Mesothelial cell of epicardium (in vitro differentiated cells): ENCODE measurements around the gene ADCY2. TPM values are rescaled to one million over a fixed set of nuclear protein-coding genes. Genes with fewer than 3 reads are reported as not detected.
A peak's percentile ranks its signal among the peaks of the same experiment; 100 is the strongest.

ENCODE experiments used
- DNase-seq, 2 experiments: peaks; one replicate each; pipeline ENCODE4 v3.0.0; 2021; ENCODE audit warnings: low spot score in 2 of 2; ENCODE audit not compliant: unreplicated experiment in 2 of 2
- H3K27ac Mint-ChIP-seq: 2 replicates; pipeline ENCODE4 v1.8.0; 2021; ENCODE audit warnings: mixed read lengths
- H3K27me3 Mint-ChIP-seq: 2 replicates; pipeline ENCODE4 v1.8.0; 2021; ENCODE audit warnings: low read depth, mixed read lengths
- H3K36me3 Mint-ChIP-seq: 2 replicates; pipeline ENCODE4 v1.8.0; 2021; ENCODE audit warnings: mixed read lengths
- H3K4me1 Mint-ChIP-seq: 2 replicates; pipeline ENCODE4 v1.8.0; 2021; ENCODE audit warnings: mixed read lengths
- H3K4me3 Mint-ChIP-seq: 2 replicates; pipeline ENCODE4 v1.8.0; 2021; ENCODE audit warnings: mild to moderate bottlenecking, moderate library complexity, mixed read lengths
- H3K9me3 Mint-ChIP-seq: 2 replicates; pipeline ENCODE4 v1.8.0; 2021; ENCODE audit warnings: mixed read lengths
- CTCF ChIP-seq: fragments of 200-600 bp; sonication (generic); IDR thresholded peaks from one replicate; pipeline ENCODE4 v1.5.0; 2021; ENCODE audit warnings: antibody characterized with exemption; ENCODE audit not compliant: unreplicated experiment
- total RNA-seq: library from RNA; stranded (reverse); gene quantifications from 3 replicates; pipeline ENCODE4 v1.2.1, GENCODE V29; 2021

ADCY2 gene
- total RNA-seq, 1 donor from 2014 or later, result 3.0 TPM

DNA sequence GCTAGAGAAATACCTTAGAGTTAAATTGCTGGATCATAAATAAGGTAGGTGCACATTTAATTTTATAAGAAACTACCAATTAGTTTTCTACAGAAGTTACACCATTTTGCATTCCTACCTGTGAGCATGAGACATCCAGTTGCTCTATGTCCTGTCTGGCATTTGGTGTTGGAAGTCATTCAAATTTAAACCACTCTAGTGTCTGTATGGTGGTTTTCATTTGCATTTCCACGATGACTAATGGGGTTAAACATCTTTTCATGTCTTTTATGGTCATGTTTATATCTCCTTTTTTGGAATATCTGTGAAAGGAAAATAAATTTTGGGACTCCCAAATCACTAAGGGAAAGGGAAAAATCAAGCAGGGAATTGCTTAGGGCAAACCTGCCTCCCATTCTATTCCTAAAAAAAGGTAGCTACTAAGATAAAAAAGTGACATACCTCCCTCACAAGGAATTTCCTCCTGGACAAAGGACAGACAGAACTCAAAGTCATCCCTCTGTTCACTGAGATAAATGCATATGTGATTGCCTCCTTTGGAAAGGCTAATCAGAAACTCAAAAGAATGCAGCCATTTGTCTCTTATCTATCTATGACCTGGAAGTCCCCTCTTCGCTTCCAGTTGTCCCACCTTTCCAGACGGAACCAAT lies 31.6 kb upstream of the ADCY2 start:
- Mint-ChIP-seq H3K36me3 (no peaks in the 10 kb centered on the region), H3K9me3 (peaks cover 11% of the 10 kb centered on the region), H3K27me3 (peaks cover 6% of the 10 kb centered on the region), H3K4me3 (no peak overlapping the region), H3K27ac (no peak overlapping the region), H3K4me1 (no peaks in the 10 kb centered on the region)
- no peak for TF ChIP-seq CTCF
- no peak for DNase-seq

GRCh38 chr5:7367780-7368179 lies 28.2 kb upstream of the ADCY2 start:
- H3K36me3 Mint-ChIP-seq, result no peaks in the 10 kb centered on the region

GRCh38 chr5:7372399-7372798 lies 23.5 kb upstream of the ADCY2 start:
- Mint-ChIP-seq H3K27me3 (no peaks in the 10 kb centered on the region), H3K27ac (no peak overlapping the region), H3K9me3 (peaks cover 14% of the 10 kb centered on the region), H3K36me3 (no peaks in the 10 kb centered on the region), H3K4me3 (no peak overlapping the region), H3K4me1 (peaks cover 4% of the 10 kb centered on the region)
- no peak for TF ChIP-seq CTCF
- DNase-seq, result peak in 1 of 2 experiments; percentile 49

More at GRCh38 chr5:7367780-7368179, 28.2 kb upstream of the ADCY2 start:
- no peak for TF ChIP-seq CTCF
- no peak for DNase-seq
- Mint-ChIP-seq H3K27ac (no peak overlapping the region), H3K4me1 (no peaks in the 10 kb centered on the region), H3K4me3 (no peak overlapping the region), H3K9me3 (peaks cover 14% of the 10 kb centered on the region), H3K27me3 (no peaks in the 10 kb centered on the region)

DNA sequence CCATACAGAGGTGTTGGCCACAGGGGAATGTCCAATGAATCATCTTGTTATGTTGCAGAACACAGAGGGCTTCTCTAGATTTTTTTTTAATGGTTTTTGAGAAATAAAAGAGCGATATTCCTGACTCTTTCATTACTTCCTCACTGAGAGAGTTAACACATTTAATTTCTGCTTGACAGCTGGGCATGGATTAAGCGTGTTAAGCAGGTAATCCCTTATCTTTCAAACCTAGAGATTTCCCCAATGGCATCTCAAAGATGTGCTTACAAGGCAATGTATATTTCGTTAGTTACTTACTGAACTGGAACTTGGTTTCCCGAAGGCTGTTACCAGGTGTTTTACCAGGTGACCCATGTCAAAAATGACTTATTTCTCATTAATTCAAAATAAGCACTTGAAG lies 21.8 kb upstream of the ADCY2 start:
- Mint-ChIP-seq H3K27ac (no peak overlapping the region), H3K9me3 (peaks cover 5% of the 10 kb centered on the region), H3K36me3 (no peaks in the 10 kb centered on the region), H3K4me1 (peaks cover 4% of the 10 kb centered on the region), H3K27me3 (peaks cover 2% of the 10 kb centered on the region), H3K4me3 (no peak overlapping the region)
- TF ChIP-seq CTCF, result no peak
- no peak for DNase-seq

DNA sequence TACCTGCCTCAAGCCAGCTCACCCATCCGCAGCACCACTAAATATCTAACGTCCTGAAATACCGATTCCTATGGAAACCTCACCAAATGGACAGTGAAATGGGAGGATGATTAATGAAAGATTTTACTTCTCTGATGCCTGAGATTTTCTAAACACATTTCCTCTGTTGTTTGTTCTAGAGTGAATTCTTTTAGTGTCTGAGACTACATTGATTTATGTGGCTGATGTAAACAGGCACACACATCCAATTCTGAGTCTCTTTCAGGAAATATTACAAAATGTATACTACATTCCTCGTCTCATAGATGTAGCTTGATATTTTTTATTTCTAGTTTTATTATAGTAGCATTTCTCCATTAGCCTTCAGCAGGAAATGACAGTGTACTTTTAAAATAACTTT lies 20.5 kb upstream of the ADCY2 start:
- H3K4me3 Mint-ChIP-seq, result no peak overlapping the region
- peaks cover 5% of the 10 kb centered on the region for H3K9me3 Mint-ChIP-seq
- H3K27ac Mint-ChIP-seq, result no peak overlapping the region
- DNase-seq, result no peak
- H3K27me3 Mint-ChIP-seq, result peaks cover 2% of the 10 kb centered on the region
- no peak for TF ChIP-seq CTCF
- H3K4me1 Mint-ChIP-seq, result peaks cover 4% of the 10 kb centered on the region
- H3K36me3 Mint-ChIP-seq, result no peaks in the 10 kb centered on the region

GRCh38 chr5:7376871-7377270 lies 19.1 kb upstream of the ADCY2 start:
- Mint-ChIP-seq H3K4me1 (peaks cover 4% of the 10 kb centered on the region), H3K4me3 (no peak overlapping the region), H3K27me3 (peaks cover 2% of the 10 kb centered on the region), H3K36me3 (no peaks in the 10 kb centered on the region), H3K9me3 (no peaks in the 10 kb centered on the region), H3K27ac (no peak overlapping the region)
- no peak for DNase-seq
- no peak for TF ChIP-seq CTCF
